ENCODE results near the gene ANKRD18A. TPM values are rescaled to one million over a fixed set of nuclear protein-coding genes. Genes with fewer than 3 reads are reported as not detected.
"Not testable (repeated sequence)": the region's sequence is repeated elsewhere in the genome, so short reads cannot be mapped to it uniquely, and the experiment has no call there.

ANKRD18A gene
- total and polyA plus RNA-seq, 2 of the 8 experiments (the other 6 are each of a cell fraction or from before 2014, with no cell fraction given): 0.68 to 4.0 TPM

GRCh38 chr9:38598029-38598745 is 22.2 kb downstream of the ANKRD18A start:
- H3K36me3 ChIP-seq (ENCODE audit: control insufficient read depth in 2 of 4, insufficient read depth in 4 of 4, low read length in 3 of 4); H3K4ac ChIP-seq (replicated peaks; ENCODE audit: insufficient read length, low read depth, low read length); H3K23ac ChIP-seq (ENCODE audit: insufficient read length); CTCF ChIA-PET (ENCODE audit: partially characterized antibody); H2BK120ac ChIP-seq (replicated peaks; ENCODE audit: low read depth, low read length); H3K14ac ChIP-seq (ENCODE audit: insufficient read length); H3K79me1 ChIP-seq (ENCODE audit: low read depth, low read length); H3K4me2 ChIP-seq (ENCODE audit: insufficient read depth in 1 of 2, low read depth in 2 of 2, low read length in 2 of 2); H3K27ac ChIP-seq (ENCODE audit: low read depth, low read length); H2AK5ac ChIP-seq (ENCODE audit: low read depth, low read length); DNase-seq (ENCODE audit: low read depth in 1 of 2, low spot score in 2 of 2); H2BK12ac ChIP-seq (ENCODE audit: low read depth, low read length); POLR2A ChIA-PET (ENCODE audit: partially characterized antibody); H3K23me2 ChIP-seq (ENCODE audit: low read depth, low read length); H3K18ac ChIP-seq (ENCODE audit: extremely low read depth, low read length); H3K27me3 ChIP-seq (replicated peaks in 1 of 4; ENCODE audit: control insufficient read depth in 3 of 4, extremely low read depth in 1 of 4, insufficient read depth in 3 of 4, low read length in 3 of 4); H3K79me2 ChIP-seq (ENCODE audit: control insufficient read depth in 1 of 2, insufficient read depth in 2 of 2, low read length in 2 of 2); H3K9me3 ChIP-seq (ENCODE audit: insufficient read depth in 2 of 2, low read depth in 1 of 2, low read length in 1 of 2); H3K56ac ChIP-seq (replicated peaks; ENCODE audit: insufficient read length, low read depth, low read length); H3K4me3 ChIP-seq (ENCODE audit: extremely low read depth in 1 of 4, insufficient read depth in 2 of 4, low read depth in 3 of 4, low read length in 4 of 4); H4K91ac ChIP-seq (replicated peaks; ENCODE audit: insufficient read length, low read length); H2BK15ac ChIP-seq (ENCODE audit: low read length); H2AFZ ChIP-seq (ENCODE audit: low read length); H4K5ac ChIP-seq (ENCODE audit: insufficient read length, low read depth, low read length); H4K8ac ChIP-seq (ENCODE audit: extremely low read depth, insufficient read depth, low read length); H4K20me1 ChIP-seq (replicated peaks in 1 of 2; ENCODE audit: control insufficient read depth in 1 of 2, insufficient read depth in 2 of 2, low read length in 2 of 2); H3K4me1 ChIP-seq (replicated peaks in 1 of 4; ENCODE audit: control insufficient read depth in 3 of 4, insufficient read depth in 4 of 4, low read length in 3 of 4); H2BK20ac ChIP-seq (ENCODE audit: low read length); FAIRE-seq; H3K9ac ChIP-seq (replicated peaks in 1 of 4; ENCODE audit: extremely low read depth in 1 of 4, low read depth in 3 of 4, low read length in 3 of 4); H2BK5ac ChIP-seq (ENCODE audit: low read depth, low read length): not testable (repeated sequence)
- WGBS, 2 experiments (ENCODE audit: extremely low coverage in 1 of 2, insufficient coverage in 1 of 2, insufficient read length in 1 of 2, insufficient replicate concordance in 2 of 2, low coverage in 1 of 2, low lambda C conversion rate in 2 of 2, missing lambda C conversion rate in 1 of 2): 97% methylated on average over 2 of the region's 2 CpGs; no CpG with 5 or more reads in 1 of the 2 experiments

GRCh38 chr9:38595117-38595516 is 25.3 kb downstream of the ANKRD18A start:
- H3K79me1 ChIP-seq (ENCODE audit: low read depth, low read length); H3K4me3 ChIP-seq (ENCODE audit: extremely low read depth in 1 of 4, insufficient read depth in 2 of 4, low read depth in 3 of 4, low read length in 4 of 4); H3K4me2 ChIP-seq (ENCODE audit: insufficient read depth in 1 of 2, low read depth in 2 of 2, low read length in 2 of 2); H2AK5ac ChIP-seq (ENCODE audit: low read depth, low read length); H3K4ac ChIP-seq (replicated peaks; ENCODE audit: insufficient read length, low read depth, low read length); H3K27ac ChIP-seq (ENCODE audit: low read depth, low read length); POLR2A ChIA-PET (ENCODE audit: partially characterized antibody); H4K20me1 ChIP-seq (replicated peaks in 1 of 2; ENCODE audit: control insufficient read depth in 1 of 2, insufficient read depth in 2 of 2, low read length in 2 of 2); FAIRE-seq; H3K23me2 ChIP-seq (ENCODE audit: low read depth, low read length); H2BK5ac ChIP-seq (ENCODE audit: low read depth, low read length); H2BK120ac ChIP-seq (replicated peaks; ENCODE audit: low read depth, low read length); H2BK12ac ChIP-seq (ENCODE audit: low read depth, low read length); H4K5ac ChIP-seq (ENCODE audit: insufficient read length, low read depth, low read length); H3K9me3 ChIP-seq (ENCODE audit: insufficient read depth in 2 of 2, low read depth in 1 of 2, low read length in 1 of 2); H3K14ac ChIP-seq (ENCODE audit: insufficient read length); H4K91ac ChIP-seq (replicated peaks; ENCODE audit: insufficient read length, low read length); H3K27me3 ChIP-seq (replicated peaks in 1 of 4; ENCODE audit: control insufficient read depth in 3 of 4, extremely low read depth in 1 of 4, insufficient read depth in 3 of 4, low read length in 3 of 4); H2BK15ac ChIP-seq (ENCODE audit: low read length); H2AFZ ChIP-seq (ENCODE audit: low read length); H3K36me3 ChIP-seq (ENCODE audit: control insufficient read depth in 2 of 4, insufficient read depth in 4 of 4, low read length in 3 of 4); H4K8ac ChIP-seq (ENCODE audit: extremely low read depth, insufficient read depth, low read length); CTCF ChIA-PET (ENCODE audit: partially characterized antibody); H3K23ac ChIP-seq (ENCODE audit: insufficient read length); H3K79me2 ChIP-seq (ENCODE audit: control insufficient read depth in 1 of 2, insufficient read depth in 2 of 2, low read length in 2 of 2); H2BK20ac ChIP-seq (ENCODE audit: low read length); H3K56ac ChIP-seq (replicated peaks; ENCODE audit: insufficient read length, low read depth, low read length); DNase-seq (ENCODE audit: low read depth in 1 of 2, low spot score in 2 of 2); H3K4me1 ChIP-seq (replicated peaks in 1 of 4; ENCODE audit: control insufficient read depth in 3 of 4, insufficient read depth in 4 of 4, low read length in 3 of 4); H3K9ac ChIP-seq (replicated peaks in 1 of 4; ENCODE audit: extremely low read depth in 1 of 4, low read depth in 3 of 4, low read length in 3 of 4); H3K18ac ChIP-seq (ENCODE audit: extremely low read depth, low read length): not testable (repeated sequence)
- WGBS, 2 experiments (ENCODE audit: extremely low coverage in 1 of 2, insufficient coverage in 1 of 2, insufficient read length in 1 of 2, insufficient replicate concordance in 2 of 2, low coverage in 1 of 2, low lambda C conversion rate in 2 of 2, missing lambda C conversion rate in 1 of 2): 88% methylated on average over 2 of the region's 3 CpGs; no CpG with 5 or more reads in 1 of the 2 experiments

Data from H1 (cell line).